ACHN (cell line): ENCODE data around the gene MACF1.

Source experiments
- DNase-seq: peaks from one replicate; pipeline ENCODE4 v3.0.0-alpha.2; 2015
- in situ Hi-C: cut with HindIII; loops from 2 replicates; pipeline ENCODE4 v1.10.0; 2017; ENCODE audit warnings: low sequenced_read_pairs, low pct_ligation_motif_present, low pct_unique_long_range_greater_than_20kb

MACF1 gene

DNA sequence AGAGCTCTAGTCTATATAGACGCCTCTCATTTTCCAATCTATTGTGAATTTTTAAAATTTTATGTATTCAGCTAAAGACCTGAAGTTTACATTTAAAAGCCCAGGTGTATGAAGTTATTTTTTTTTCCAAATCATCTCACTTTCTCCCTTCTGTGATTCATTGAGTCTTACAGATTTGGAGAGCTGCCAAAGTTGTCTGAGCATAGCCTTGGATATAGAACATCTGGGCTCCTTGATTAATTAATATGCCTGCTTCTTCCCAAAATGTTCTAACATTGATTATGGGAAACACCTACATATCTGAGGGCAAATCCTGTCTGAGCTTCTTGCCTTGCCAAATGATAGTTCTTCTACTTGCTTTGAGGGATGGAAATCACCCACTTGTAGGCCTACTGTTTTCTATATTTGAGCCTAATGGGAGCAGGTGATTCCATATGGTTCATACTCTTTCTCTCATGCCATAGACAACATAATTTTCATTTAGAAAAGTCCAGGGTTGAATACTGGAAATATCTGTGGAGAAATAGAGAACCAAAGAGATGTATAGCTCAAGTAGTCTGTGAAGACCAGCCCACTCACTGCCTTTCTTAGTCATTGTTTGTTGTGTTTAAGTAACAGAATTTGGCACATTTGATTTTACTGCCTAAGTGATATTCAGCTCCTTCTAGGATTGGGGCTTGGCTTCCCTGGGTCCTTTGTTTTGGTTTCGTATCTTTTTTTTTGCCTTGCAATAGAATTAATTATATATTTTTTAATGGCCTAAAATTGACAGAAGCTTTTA, 46.2 kb downstream of the MACF1 start:
- in situ Hi-C loops: no loop called here
- no peak for DNase-seq

DNA sequence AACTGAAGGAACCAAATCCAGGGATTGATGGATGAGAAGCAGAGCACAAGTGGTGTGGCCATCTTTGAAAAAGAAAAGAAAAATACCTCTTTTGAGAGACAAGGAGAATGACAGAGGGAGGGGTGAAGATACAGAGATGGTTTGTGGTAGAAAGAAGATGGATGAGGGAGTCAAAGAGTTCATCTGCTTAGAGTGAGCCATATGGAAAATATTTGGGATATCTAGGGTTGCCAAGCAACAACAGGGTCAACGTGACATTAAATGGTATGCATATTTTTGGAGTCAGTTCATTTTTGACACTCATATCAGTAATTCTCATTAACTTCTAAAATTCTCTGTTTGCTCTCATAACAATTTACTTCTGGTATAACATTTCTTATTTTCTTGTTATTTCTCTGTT, 50.7 kb downstream of the MACF1 start:
- in situ Hi-C loops: no loop called here
- no peak for DNase-seq

DNA sequence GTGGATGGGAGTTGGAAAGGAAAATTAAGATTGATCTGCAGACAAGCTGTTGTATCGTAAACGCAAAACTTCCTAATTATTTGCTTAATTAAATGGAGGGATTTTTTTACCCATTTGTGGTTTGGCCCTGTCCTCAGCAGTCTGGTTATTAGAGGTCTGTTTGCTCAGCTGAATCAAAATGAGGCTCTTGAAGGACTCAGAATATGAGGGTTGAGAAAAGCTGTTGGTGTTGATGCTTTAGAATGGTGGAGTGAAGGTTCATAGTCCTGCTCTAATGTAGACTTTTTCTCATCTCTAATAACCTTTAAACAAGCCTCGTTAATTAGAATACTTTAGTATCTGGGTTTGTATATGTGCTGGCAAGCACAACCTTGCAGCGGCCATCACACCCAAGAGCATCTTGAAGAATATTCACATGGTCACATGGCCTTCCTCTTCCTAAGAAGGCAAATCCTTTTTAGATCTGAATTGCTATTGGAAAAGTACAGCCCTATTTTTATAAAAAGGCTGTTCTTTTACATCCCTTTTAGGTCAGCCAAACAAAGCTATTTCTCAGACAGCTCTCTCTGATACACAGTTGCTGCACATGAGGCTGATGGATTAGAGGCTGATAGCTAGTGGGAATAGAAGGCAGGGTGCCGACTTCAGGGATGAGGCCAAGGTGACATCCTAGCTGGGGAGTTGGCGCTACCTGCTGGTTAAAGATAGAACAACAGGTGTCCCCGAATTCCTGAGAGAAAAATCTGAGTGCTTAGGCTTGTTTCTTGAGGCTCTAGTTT, 53.8 kb downstream of the MACF1 start:
- in situ Hi-C loops: no loop called here
- peak; percentile 62 for DNase-seq

DNA sequence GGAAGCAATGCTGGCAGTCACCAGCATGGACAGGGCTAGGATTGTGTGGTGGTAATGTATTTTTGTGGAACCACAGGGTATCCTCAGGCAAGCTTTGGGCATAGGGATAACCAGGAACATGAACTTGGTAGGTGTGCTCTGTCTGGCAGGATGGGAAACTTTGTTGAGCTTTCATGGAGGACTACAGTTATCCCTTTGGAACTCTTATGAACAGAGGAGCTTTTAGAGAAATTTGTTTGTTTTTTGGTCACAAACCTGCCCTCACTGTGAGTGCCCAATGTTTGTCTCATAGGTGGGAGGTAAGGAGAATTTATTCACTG, 54.4 kb downstream of the MACF1 start:
- no peak for DNase-seq
- in situ Hi-C loops: no loop called here

DNA sequence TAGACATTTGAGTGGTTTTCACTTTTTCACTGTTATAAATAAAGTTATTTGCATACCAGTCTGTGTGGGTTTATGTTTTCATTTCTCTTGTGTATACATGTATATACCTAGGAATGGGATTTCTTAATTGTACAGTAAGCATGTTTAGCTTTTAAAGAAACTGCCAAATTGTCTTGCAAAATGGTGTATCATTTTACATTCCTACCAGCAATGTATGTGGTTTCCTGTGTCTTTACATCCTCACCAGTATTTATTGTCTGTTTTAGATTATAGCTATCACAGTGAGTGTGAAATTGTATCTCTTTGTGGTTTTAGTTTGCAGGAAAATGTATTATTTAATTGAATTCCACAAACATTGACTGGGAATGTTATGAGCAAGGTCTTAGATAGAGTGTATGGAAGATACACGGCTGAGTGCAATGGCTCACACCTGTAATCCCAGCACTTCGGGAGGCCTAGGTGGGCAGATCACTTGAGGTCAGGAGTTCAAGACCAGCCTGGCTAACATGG, 57.3 kb downstream of the MACF1 start:
- no peak for DNase-seq
- in situ Hi-C loops: no loop called here

DNA sequence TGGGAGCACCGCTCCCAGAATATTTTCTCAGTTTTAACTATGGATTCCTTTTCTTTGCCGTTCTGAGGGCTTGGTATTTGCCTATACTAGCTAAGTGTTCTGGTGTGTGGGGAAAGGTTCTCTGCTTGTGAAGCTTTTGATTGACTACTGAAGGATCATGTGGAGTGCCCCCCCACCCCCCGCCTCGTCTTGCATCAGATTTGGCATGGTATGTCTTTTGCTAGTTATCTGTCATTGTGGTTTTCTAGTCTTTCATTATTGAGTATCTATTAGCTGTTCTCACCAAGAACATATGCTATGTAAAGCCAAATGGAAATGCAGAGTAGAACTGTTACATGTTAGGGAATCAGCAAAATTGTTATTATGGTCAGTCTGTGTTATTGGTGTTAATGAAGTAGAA, 58.3 kb downstream of the MACF1 start:
- in situ Hi-C loops: no loop called here

DNA sequence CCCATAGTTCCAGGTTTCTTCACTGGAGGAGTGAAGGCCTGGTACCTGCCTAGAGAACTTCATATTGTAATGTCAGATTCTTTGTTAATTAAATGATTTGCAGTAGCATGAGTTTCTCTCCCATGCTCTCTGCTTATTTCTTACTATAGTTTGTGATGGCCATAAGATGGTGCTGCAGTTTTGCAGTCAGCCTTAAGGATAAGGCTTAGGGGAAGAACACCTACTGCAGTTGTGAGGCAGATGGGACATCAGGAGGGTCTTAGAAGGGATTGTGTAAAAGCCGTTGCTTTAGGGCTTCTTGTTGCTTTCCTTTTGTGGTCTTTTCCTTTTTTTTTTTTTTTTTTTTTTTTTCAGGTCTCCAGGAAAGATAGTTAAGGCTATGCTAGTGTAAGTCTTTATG, 61.8 kb downstream of the MACF1 start:
- in situ Hi-C loops: no loop called here
- peak; percentile 10 for DNase-seq

More for the DNA sequence above, 58.3 kb downstream of the MACF1 start:
- DNase-seq: no peak

DNA sequence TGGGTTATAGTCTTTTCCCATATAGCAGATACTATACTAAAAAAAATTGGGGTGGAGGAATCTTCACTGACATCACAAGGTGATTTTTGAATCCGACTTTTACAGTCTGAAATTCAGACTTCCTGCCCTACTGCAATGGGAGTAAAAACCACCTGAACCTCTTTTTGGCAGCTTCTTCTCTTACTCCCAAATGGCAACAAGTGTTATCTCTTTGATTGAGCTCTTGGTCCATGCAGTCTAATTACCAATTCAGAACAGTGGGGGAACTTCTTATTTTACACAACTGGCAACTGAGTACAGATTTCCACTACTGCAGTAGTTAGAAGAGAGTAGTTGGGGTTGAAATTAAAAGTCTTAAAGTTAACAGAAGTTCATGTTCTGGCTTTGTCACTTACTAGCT, 62.3 kb downstream of the MACF1 start:
- DNase-seq: no peak
- in situ Hi-C loops: no loop called here

DNA sequence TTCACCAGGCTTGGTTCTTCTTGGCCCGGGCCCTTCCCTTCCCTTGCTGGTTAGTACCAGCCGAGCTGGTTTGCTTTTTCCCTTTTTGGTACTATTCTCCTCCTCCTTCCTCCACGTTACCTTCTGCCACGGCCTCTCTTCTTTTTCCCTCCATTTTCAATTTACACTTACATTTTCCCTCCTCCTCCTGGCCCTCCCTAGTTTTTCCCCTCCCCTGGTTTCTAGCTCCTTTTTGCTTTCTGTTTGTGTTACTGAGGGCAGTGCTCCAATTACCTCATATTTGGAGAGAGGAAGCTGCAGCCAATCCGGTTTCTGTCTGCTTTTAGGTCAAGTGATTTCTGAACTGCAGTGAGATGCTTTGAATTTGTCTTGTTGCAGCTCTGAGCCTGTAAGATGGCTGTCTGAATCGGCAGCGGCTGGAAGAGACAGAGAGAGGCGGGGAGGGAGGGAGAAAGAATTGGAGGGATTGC, 63.7 kb downstream of the MACF1 start:
- DNase-seq: peak; percentile 54

DNA sequence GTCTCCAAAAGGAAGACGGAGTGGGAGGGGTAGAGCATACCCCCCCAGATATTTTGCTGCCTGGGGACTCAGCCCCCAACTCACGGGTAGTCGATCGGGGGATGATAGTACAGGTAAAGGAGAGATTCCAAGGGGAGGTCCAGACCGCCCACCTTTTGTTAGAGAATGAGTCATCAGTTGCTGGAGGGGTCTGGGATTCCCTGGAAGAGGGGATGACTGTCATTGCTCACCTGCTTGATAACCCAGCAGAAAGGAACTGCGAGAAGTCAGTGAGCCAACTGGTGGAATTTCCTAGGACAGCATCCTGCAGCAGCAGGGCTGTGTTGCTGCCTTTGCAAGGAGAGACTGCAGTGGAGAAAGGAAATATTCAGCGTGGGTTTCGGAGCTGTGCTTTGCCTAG, 64.4 kb downstream of the MACF1 start:
- in situ Hi-C loops: no loop called here
- no peak for DNase-seq

More for the DNA sequence above, 63.7 kb downstream of the MACF1 start:
- in situ Hi-C loops: no loop called here

DNA sequence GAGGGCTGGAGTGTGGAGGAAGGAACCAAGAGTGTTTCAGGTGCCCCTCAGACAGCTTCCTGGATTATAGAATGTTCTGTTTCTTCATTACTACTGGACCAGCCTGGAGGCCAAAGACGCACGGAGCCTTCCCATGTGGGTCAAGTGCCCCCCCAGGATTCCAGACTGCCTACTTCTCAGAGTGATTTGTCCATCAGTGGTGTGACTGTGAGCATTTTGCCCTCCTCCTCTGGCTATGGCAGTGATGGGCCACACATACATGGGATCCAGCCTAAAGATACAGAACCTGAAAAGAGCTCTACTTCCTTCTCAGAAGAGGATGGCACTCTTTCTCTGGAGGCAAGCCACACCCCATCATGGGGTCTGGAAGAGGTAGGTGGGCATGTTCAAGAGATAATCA, 64.9 kb downstream of the MACF1 start:
- no peak for DNase-seq
- in situ Hi-C loops: no loop called here

DNA sequence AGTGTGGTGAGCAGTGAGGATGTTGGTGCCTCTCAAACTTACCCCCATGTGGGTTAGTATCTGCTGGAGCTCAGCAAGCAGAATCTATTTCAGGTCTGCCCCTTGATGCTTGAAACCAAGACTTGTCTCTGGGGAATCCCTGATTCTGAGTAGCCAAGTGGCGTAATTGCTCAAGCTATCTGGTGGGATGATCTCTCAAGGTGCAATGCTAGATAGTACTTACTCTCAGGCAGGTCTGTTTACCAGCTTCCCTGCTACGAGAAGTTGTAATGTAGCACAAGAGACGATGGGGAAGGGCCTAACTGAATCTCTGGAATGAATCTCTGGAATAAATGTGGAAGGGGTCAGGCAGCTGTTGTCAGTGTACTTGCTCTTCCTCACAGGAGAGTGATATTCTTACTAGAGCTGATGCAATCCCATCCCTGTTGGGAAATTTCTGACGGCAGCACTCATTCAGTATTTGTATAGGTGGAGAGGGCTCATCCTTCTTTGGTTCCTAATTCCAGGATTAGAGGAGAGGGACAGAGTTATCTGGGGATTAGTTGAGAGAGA, 65.4 kb downstream of the MACF1 start:
- no peak for DNase-seq
- in situ Hi-C loops: no loop called here

DNA sequence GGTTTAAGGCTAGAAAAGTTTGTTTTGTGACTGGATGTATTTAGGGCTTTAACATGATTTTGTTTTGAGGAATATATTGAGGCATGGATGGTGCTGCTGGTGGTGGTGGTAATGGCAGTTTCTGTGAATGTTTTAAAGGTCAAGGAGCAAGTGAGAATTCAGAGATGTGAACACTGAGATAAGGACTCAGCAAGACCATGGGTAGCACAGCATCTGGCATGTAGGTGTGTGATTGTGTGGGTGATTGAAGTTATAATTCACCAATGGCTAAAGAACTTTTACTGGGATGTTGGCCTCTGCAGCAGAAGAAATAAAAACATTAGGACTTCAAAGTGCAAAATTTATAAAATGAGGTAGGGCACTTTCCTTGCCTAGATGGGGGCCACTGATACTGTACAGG, 65.9 kb downstream of the MACF1 start:
- no peak for DNase-seq

DNA sequence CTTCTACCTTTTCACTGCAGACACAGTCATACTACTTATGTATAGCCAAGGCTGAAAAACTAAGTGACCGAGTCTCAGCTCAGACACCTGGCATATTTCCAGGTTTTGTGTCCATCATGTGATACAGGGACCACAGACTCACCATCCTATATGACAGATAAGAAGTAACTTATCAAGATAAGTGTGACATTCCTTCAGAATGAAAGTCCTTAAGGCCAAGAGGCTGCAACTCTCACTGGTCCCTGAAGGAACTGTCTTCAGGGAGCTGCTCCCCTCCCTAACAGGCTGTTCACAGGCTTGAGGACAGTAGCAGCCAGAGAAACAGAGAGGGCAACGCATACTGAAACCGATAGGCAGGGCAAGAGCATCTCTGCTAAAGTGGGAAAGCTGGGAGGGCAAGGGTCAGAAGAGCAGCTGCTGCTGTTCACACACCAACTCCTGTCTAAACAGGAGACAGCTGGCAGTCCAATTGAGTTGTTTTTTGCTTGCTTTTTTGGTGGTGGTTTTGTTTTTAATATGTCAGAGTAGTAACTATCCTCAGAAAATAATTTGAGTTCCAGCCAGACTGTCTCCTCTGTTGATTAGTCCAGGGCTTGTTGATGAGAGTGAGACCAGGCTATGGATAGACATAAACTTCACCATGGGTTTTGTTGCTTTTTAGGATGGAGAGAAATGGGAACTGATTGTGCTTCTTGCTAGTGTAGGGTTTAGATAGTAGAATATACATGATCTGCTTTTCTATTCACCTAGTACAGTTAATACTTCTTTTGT, 67.7 kb downstream of the MACF1 start:
- in situ Hi-C loops: no loop called here
- no peak for DNase-seq

More for the DNA sequence above, 65.9 kb downstream of the MACF1 start:
- in situ Hi-C loops: no loop called here

DNA sequence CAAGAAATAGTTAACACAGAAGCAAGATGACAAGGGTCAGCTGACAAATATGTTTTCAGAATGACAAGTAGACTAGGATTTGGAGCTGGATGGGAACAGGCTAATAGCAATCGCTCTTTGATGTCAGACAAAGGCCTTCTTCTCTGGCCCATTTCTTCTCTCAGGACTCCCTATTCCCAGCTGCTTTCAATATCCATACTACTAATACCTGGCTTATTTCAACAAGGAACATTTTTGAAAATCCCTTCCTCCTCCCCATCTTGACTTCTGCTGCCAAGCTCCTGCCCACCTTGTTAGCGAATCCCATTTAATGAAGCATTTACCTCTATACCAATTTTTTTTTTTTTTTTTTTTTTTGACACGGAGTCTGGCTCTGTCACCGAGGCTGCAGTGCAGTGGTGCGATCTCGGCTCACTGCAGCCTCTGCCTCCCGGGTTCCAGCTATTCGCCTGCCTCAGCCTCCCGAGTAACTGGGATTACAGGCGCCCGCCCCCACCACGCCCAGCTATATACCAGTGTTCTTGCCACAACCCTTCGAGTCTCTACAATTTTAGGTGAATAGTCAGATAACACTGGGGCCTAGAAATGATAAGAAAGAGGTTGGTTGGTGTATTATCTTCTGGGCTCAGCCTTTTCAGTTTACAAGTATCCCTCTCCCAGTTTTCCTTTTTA, 68.4 kb downstream of the MACF1 start:
- in situ Hi-C loops: no loop called here
- DNase-seq: no peak

DNA sequence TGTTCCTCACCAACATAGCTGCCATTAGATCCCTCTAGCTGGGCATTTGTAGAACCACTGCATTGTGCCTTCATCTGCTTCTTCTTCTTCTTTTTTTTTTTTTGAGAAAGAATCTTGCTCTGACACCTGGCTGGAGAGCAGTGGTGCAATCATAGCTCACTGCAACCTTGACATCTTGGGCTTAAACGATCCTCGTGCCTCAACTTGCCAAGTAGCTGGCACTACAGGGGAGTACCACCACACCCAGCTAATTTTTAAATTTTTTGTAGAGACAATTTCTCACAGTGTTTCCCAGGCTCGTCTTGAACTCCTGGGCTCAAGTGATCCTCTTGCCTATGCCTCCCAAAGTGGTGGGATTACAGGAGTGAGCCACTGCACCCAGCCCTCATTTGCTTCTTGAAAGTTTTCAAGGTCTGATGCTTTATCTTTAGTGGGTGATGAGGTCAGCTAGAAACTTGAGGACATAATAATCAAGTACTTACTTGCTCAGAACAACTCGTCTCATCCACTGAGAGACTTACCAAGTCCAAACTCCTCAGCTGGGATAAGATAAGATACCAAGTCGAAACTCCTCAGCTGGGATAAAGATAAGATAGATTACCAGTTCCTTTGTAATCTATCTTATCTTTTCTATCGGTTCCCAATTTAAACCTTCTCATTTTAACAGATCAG, 71.5 kb downstream of the MACF1 start:
- DNase-seq: no peak

DNA sequence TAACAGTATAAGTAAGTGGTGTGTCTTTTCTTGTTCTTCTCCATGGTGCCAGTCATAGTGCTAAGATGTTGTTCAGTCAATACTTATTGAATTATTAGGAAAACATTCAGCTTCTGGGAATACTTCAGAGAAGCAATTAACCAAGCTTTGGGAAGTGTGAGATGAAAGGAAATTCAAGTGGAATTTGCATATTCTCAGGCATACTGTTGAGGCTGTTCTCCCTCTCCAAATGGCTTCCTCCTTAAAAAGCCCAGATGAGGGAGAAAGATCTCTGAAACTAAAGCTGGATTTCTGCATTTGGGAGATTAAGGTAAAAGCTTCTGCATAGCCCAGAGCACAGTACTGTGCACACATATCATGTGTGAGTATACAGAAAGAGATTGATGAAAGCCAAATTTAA, 73.4 kb downstream of the MACF1 start:
- in situ Hi-C loops: no loop called here
- DNase-seq: no peak

More for the DNA sequence above, 71.5 kb downstream of the MACF1 start:
- in situ Hi-C loops: no loop called here
